Erythroblast (primary cell): ENCODE results near the gene CYTH2.

Experiments
- GATA1 ChIP-seq: IDR thresholded peaks from 2 replicates; pipeline ENCODE4 v1.6.1; 2011; ENCODE audit warnings: low read depth, mild to moderate bottlenecking, control low read depth, low read length, moderate library complexity
- POLR2A ChIP-seq: IDR thresholded peaks from 2 replicates; pipeline ENCODE4 v1.6.1; 2011; ENCODE audit warnings: mild to moderate bottlenecking, low read length

DNA sequence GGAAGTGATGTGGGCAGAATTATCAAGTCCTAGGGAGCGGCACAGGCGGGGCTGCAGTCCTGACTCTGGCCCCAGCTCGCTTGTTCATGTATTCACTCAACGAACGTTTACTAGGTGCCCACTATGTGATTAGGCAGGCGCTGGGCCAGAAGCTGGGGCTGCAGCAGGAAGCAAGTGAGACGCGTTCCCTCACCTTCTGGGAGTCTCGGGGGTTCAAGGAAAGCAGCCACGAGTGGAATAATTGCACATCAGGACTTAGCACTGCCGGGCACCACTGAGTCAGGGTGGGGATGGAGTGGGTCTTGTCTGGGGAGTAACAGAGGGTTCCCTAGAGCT lies 44.9 kb downstream of the CYTH2 start:
- no peak for TF ChIP-seq POLR2A
- TF ChIP-seq GATA1 = no peak
